Keratinocyte (primary cell): ENCODE measurements around the gene CCDC54. TPM values are rescaled to one million over a fixed set of nuclear protein-coding genes. Genes with fewer than 3 reads are reported as not detected.
A peak's percentile ranks its signal among the peaks of the same experiment; 100 is the strongest.

ENCODE experiments used
- DNase-seq: peaks from one replicate; pipeline ENCODE4 v3.0.0-alpha.2; 2011; ENCODE audit warnings: low read depth, missing footprints, low spot score
- FAIRE-seq: peaks from 2 replicates; lab custom pipeline; 2011; peaks lifted over from hg19 to GRCh38; lab: Jason Lieb, UNC
- H2AFZ ChIP-seq: 2 replicates; pipeline ENCODE4 v1.6.0; 2012; ENCODE audit warnings: low read length, control low read depth, inconsistent platforms; ENCODE audit not compliant: control insufficient read depth
- H3K27ac ChIP-seq: 2 replicates; pipeline ENCODE4 v1.5.1; 2011; ENCODE audit warnings: low read length; ENCODE audit not compliant: control insufficient read depth, insufficient read depth
- H3K27me3 ChIP-seq: 3 replicates; pipeline ENCODE4 v1.6.0; 2011; ENCODE audit warnings: low read length; ENCODE audit not compliant: control insufficient read depth, insufficient read depth; ENCODE audit errors: extremely low read depth
- H3K36me3 ChIP-seq, 2 experiments: 2 replicates in 1 of 2; 3 replicates in 1 of 2; pipeline ENCODE4 v1.5.1; 2011; ENCODE audit warnings: low read length in 2 of 2, mild to moderate bottlenecking in 1 of 2; ENCODE audit not compliant: control insufficient read depth in 2 of 2, insufficient read depth in 2 of 2; ENCODE audit errors: extremely low read depth in 1 of 2
- H3K4me1 ChIP-seq: 3 replicates; pipeline ENCODE4 v1.5.1; 2011; ENCODE audit warnings: low read length; ENCODE audit not compliant: control insufficient read depth, insufficient read depth; ENCODE audit errors: extremely low read depth
- H3K4me2 ChIP-seq: 3 replicates; pipeline ENCODE4 v1.6.0; 2011; ENCODE audit warnings: low read depth, low read length; ENCODE audit not compliant: control insufficient read depth, insufficient read depth; ENCODE audit errors: extremely low read depth
- H3K4me3 ChIP-seq, 3 experiments: fragments of 200-600 bp in 1 of 3; sonication (generic) in 1 of 3; 2 replicates in 2 of 3; 3 replicates in 1 of 3; pipeline ENCODE4 v1.5.1; 2011 to 2016; ENCODE audit warnings: low read length in 3 of 3, mild to moderate bottlenecking in 3 of 3, control low read depth in 2 of 3, inconsistent platforms in 1 of 3, low read depth in 1 of 3, mixed read lengths in 1 of 3, mixed run types in 1 of 3, moderate library complexity in 1 of 3; ENCODE audit not compliant: control insufficient read depth in 2 of 3, insufficient read depth in 2 of 3; ENCODE audit errors: extremely low read depth in 1 of 3
- H3K79me2 ChIP-seq: 2 replicates; pipeline ENCODE4 v1.6.0; 2012; ENCODE audit warnings: low read length; ENCODE audit not compliant: control insufficient read depth, insufficient read depth
- H3K9ac ChIP-seq: 3 replicates; pipeline ENCODE4 v1.6.0; 2011; ENCODE audit warnings: low read length; ENCODE audit not compliant: control insufficient read depth, insufficient read depth; ENCODE audit errors: extremely low read depth
- H3K9me1 ChIP-seq: 3 replicates; pipeline ENCODE4 v1.6.0; 2011; ENCODE audit warnings: low read length; ENCODE audit not compliant: control insufficient read depth, insufficient read depth; ENCODE audit errors: extremely low read depth
- H3K9me3 ChIP-seq: 2 replicates; pipeline ENCODE4 v1.5.1; 2012; ENCODE audit warnings: low read depth, low read length; ENCODE audit not compliant: control insufficient read depth
- H4K20me1 ChIP-seq: 3 replicates; pipeline ENCODE4 v1.6.0; 2011; ENCODE audit warnings: low read length; ENCODE audit not compliant: control insufficient read depth, insufficient read depth; ENCODE audit errors: extremely low read depth
- CTCF ChIP-seq, 3 experiments: IDR thresholded peaks in 1 of 3; conservative IDR thresholded peaks in 1 of 3; optimal IDR thresholded peaks in 1 of 3; 2 replicates in 2 of 3; 3 replicates in 1 of 3; pipeline versions ENCODE3 to v1.5.1; 2011; ENCODE audit warnings: low read length in 3 of 3, mild to moderate bottlenecking in 3 of 3, moderate library complexity in 2 of 3, control low read depth in 1 of 3, inconsistent platforms in 1 of 3; ENCODE audit not compliant: insufficient read depth in 2 of 3; ENCODE audit errors: extremely low read depth in 1 of 3
- EZH2 ChIP-seq: IDR thresholded peaks from one replicate; pipeline ENCODE4 v1.6.1; 2012; ENCODE audit warnings: inconsistent platforms, mild to moderate bottlenecking, low read length, moderate library complexity
- dilution Hi-C: fragments of 300-500 bp; cut with MboI; formaldehyde crosslinking; loops from one replicate; pipeline ENCODE4 v1.7.0; 2020; ENCODE audit warnings: low sequenced_read_pairs; ENCODE audit not compliant: extremely low pct_ligation_motif_present
- polyA plus RNA-seq, 5 experiments: library from polyadenylated mRNA; depleted of rRNA in 3 of 5; stranded (reverse) in 3 of 5; stranded (forward) in 1 of 5; unstranded in 1 of 5; fragments of >200 nt; gene quantifications; 1 replicate in 1 of 5; 2 replicates in 3 of 5; 3 replicates in 1 of 5; pipeline versions ENCODE4 v1.2.1 to v1.2.3, GENCODE V29; 2011 to 2012; ENCODE audit warnings: missing spikeins in 2 of 5, low read depth in 1 of 5, low replicate concordance in 1 of 5

CCDC54 gene
- polyA plus RNA-seq, 1 donor (not counting 4 experiments of a cell fraction or from before 2014, with no cell fraction given): not detected

DNA sequence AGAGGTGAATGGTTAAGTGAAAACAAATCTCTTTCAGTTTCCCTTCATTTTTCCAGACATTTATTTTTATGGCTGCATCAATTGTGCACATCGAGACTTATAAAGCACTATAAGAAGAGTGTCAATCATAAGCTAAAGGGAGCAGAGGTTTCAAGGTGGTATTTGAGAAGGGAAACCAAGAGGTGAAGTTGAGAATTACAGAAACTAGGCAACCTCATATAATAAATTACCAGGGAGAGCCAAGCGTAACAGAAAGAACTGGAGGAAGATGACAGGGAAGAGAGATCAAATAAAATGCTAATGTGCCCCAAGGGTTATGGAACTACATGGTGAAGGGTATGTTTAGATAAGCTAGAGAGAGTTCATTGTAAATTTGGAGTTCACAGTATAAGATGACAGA is 6.3 kb upstream of the CCDC54 start:
- H3K4me3 ChIP-seq: no peak overlapping the region
- peaks cover 22% of the 10 kb centered on the region for H3K4me1 ChIP-seq
- H3K27me3 ChIP-seq: no peaks in the 10 kb centered on the region
- no peaks in the 10 kb centered on the region for H3K36me3 ChIP-seq
- no peak for DNase-seq
- FAIRE-seq: peak; percentile 67
- no peak for TF ChIP-seq EZH2
- no peak for TF ChIP-seq CTCF (optimal IDR thresholded peaks at IDR 0.05 in 1 of 3, IDR thresholded peaks at IDR 0.05 in 1 of 3, conservative IDR thresholded peaks at IDR 0.05 in 1 of 3; ENCODE audit: extremely low read depth in 1 of 3, insufficient read depth in 2 of 3, low read length in 3 of 3)
- H2AFZ ChIP-seq: no peak overlapping the region
- H3K27ac ChIP-seq: no peak overlapping the region
- H4K20me1 ChIP-seq: no peaks in the 10 kb centered on the region
- no peak overlapping the region for H3K9ac ChIP-seq
- H3K79me2 ChIP-seq: no peaks in the 10 kb centered on the region
- dilution Hi-C loops: no loop called here
- no peak overlapping the region for H3K4me2 ChIP-seq
- no peaks in the 10 kb centered on the region for H3K9me1 ChIP-seq
- H3K9me3 ChIP-seq: peaks cover 2% of the 10 kb centered on the region

DNA sequence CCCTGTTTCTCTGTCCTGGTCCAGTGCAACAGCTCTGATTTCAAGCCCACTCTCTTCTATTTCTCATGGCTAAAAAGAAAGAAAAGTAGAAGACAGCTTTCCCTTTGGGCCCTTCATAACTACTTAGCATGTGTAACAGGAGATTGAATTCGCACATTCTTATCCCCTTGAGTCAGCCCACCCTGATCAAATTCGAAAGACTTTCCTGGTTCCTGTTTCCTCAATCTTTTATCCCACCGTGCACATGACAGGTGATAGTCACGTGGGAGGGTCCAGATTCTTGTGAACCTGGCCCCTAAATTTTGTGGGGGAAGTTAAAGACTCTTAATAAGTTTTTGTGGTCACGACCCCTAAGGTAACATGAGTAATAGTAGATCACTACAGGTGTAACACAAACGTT is 4.7 kb upstream of the CCDC54 start:
- H3K9me3 ChIP-seq: peaks cover 2% of the 10 kb centered on the region
- no peaks in the 10 kb centered on the region for H3K79me2 ChIP-seq
- dilution Hi-C loops: no loop called here
- H3K9me1 ChIP-seq: no peaks in the 10 kb centered on the region
- no peak overlapping the region for H3K4me2 ChIP-seq
- DNase-seq (no peak), FAIRE-seq (no peak)
- H4K20me1 ChIP-seq: no peaks in the 10 kb centered on the region
- no peak overlapping the region for H3K4me3 ChIP-seq
- TF ChIP-seq EZH2 (no peak), CTCF (optimal IDR thresholded peaks at IDR 0.05 in 1 of 3, IDR thresholded peaks at IDR 0.05 in 1 of 3, conservative IDR thresholded peaks at IDR 0.05 in 1 of 3; ENCODE audit: extremely low read depth in 1 of 3, insufficient read depth in 2 of 3, low read length in 3 of 3) (no peak)
- no peak overlapping the region for H2AFZ ChIP-seq
- no peak overlapping the region for H3K9ac ChIP-seq
- H3K27me3 ChIP-seq: no peaks in the 10 kb centered on the region
- no peak overlapping the region for H3K27ac ChIP-seq
- H3K36me3 ChIP-seq: no peaks in the 10 kb centered on the region
- peaks cover 10% of the 10 kb centered on the region for H3K4me1 ChIP-seq
